Hepatocyte (in vitro differentiated cells): ENCODE results near the gene NPBWR2. TPM values are rescaled to one million over a fixed set of nuclear protein-coding genes. Genes with fewer than 3 reads are reported as not detected.

Source experiments
- DNase-seq: peaks from one replicate; pipeline ENCODE4 v3.0.0-alpha.2; 2016; ENCODE audit warnings: low spot score
- H2AFZ ChIP-seq: fragments of 200-600 bp; sonication (generic); 2 replicates; pipeline ENCODE4 v1.6.0; 2016; ENCODE audit warnings: antibody characterized with exemption, mild to moderate bottlenecking
- H3K27ac ChIP-seq: fragments of 200-600 bp; sonication (generic); 2 replicates; pipeline ENCODE4 v1.5.1; 2016; ENCODE audit warnings: mild to moderate bottlenecking
- H3K27me3 ChIP-seq: fragments of 200-600 bp; sonication (generic); 2 replicates; pipeline ENCODE4 v1.6.1; 2016
- H3K36me3 ChIP-seq: fragments of 200-600 bp; sonication (generic); replicated peaks from 2 replicates; pipeline ENCODE4 v1.5.1; 2016; ENCODE audit warnings: low read depth; ENCODE audit not compliant: insufficient read depth
- H3K4me1 ChIP-seq: fragments of 200-600 bp; sonication (generic); 2 replicates; pipeline ENCODE4 v1.5.1; 2016; ENCODE audit warnings: mild to moderate bottlenecking, moderate library complexity; ENCODE audit not compliant: insufficient read depth
- H3K4me2 ChIP-seq: fragments of 200-600 bp; sonication (generic); 2 replicates; pipeline ENCODE4 v1.6.0; 2016
- H3K4me3 ChIP-seq: fragments of 200-600 bp; sonication (generic); 2 replicates; pipeline ENCODE4 v1.5.1; 2016; ENCODE audit warnings: mild to moderate bottlenecking
- H3K79me2 ChIP-seq: fragments of 200-600 bp; sonication (generic); 2 replicates; pipeline ENCODE4 v1.6.0; 2017; ENCODE audit warnings: mild to moderate bottlenecking
- H3K9me2 ChIP-seq: fragments of 200-600 bp; sonication (generic); replicated peaks from 2 replicates; pipeline ENCODE4 v1.6.0; 2017; ENCODE audit warnings: mild to moderate bottlenecking; ENCODE audit not compliant: insufficient read depth
- H3K9me3 ChIP-seq: fragments of 200-600 bp; sonication (generic); 2 replicates; pipeline ENCODE4 v1.5.1; 2016; ENCODE audit warnings: low read depth, mild to moderate bottlenecking
- H4K20me1 ChIP-seq: fragments of 200-600 bp; sonication (generic); 2 replicates; pipeline ENCODE4 v1.6.0; 2016; ENCODE audit warnings: mild to moderate bottlenecking; ENCODE audit not compliant: insufficient read depth, poor library complexity, severe bottlenecking
- EZH2 ChIP-seq: fragments of 200-600 bp; sonication (generic); IDR thresholded peaks from 2 replicates; pipeline ENCODE4 v1.6.1; 2016; ENCODE audit warnings: antibody characterized with exemption, mild to moderate bottlenecking, borderline replicate concordance
- EZH2phosphoT487 ChIP-seq: fragments of 200-600 bp; sonication (generic); IDR thresholded peaks from one replicate; pipeline ENCODE4 v1.6.1; 2018; ENCODE audit warnings: antibody characterized with exemption, mild to moderate bottlenecking, low read depth, moderate library complexity; ENCODE audit not compliant: unreplicated experiment, severe bottlenecking
- WGBS: methylation state at CpG from one replicate; pipeline ENCODE4 v1.1.6; 2016; ENCODE audit warnings: low lambda C conversion rate; ENCODE audit errors: missing lambda C conversion rate; 5-methylcytosine and 5-hydroxymethylcytosine counted together
- polyA plus RNA-seq: library from polyadenylated mRNA; unstranded; fragments of >200 nt; fragmentation: Nextera tagmentation; extraction: Ambion mirVana; gene quantifications from 2 replicates; pipeline ENCODE4 v1.2.1, GENCODE V29; 2016
- total RNA-seq: library from RNA; depleted of rRNA; stranded (reverse); fragments of >200 nt; gene quantifications from 2 replicates; pipeline ENCODE4 v1.2.3, GENCODE V29; 2014
- TF ChIP-seq, protein P1 (sequence below): fragments of 200-600 bp; sonication (generic); IDR thresholded peaks from 2 replicates; pipeline ENCODE4 v1.5.1; 2016; ENCODE audit warnings: antibody characterized with exemption, mild to moderate bottlenecking; ENCODE audit not compliant: poor library complexity

Gene NPBWR2
- total and polyA plus RNA-seq, 2 experiments from 2014 or later: not detected

- 81% methylated on average over 12 of the region's 12 CpGs for WGBS
- peaks cover 27% of the 10 kb centered on the region for H3K4me1 ChIP-seq
- H3K4me2 ChIP-seq: no peak overlapping the region
- no peak for DNase-seq
- H3K27me3 ChIP-seq: no peaks in the 10 kb centered on the region
- H3K9me3 ChIP-seq: no peaks in the 10 kb centered on the region
- no peak overlapping the region for H3K4me3 ChIP-seq
- no peak overlapping the region for H3K27ac ChIP-seq
- TF ChIP-seq EZH2phosphoT487: no peak
- TF ChIP-seq, protein P1, sequence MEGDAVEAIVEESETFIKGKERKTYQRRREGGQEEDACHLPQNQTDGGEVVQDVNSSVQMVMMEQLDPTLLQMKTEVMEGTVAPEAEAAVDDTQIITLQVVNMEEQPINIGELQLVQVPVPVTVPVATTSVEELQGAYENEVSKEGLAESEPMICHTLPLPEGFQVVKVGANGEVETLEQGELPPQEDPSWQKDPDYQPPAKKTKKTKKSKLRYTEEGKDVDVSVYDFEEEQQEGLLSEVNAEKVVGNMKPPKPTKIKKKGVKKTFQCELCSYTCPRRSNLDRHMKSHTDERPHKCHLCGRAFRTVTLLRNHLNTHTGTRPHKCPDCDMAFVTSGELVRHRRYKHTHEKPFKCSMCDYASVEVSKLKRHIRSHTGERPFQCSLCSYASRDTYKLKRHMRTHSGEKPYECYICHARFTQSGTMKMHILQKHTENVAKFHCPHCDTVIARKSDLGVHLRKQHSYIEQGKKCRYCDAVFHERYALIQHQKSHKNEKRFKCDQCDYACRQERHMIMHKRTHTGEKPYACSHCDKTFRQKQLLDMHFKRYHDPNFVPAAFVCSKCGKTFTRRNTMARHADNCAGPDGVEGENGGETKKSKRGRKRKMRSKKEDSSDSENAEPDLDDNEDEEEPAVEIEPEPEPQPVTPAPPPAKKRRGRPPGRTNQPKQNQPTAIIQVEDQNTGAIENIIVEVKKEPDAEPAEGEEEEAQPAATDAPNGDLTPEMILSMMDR: no peak
- H3K9me2 ChIP-seq: no peaks in the 10 kb centered on the region
- H3K36me3 ChIP-seq: no peaks in the 10 kb centered on the region
- H4K20me1 ChIP-seq: no peaks in the 10 kb centered on the region
- no peak overlapping the region for H2AFZ ChIP-seq
- H3K79me2 ChIP-seq: peaks cover 3% of the 10 kb centered on the region
These were observed 48.8 kb downstream of the NPBWR2 start for GRCh38 chr20:64058536-64058935.

- Histone ChIP-seq H3K4me1 (peaks cover 27% of the 10 kb centered on the region), H3K27ac (no peak overlapping the region), H3K4me3 (no peak overlapping the region), H4K20me1 (no peaks in the 10 kb centered on the region), H3K4me2 (no peak overlapping the region), H3K36me3 (no peaks in the 10 kb centered on the region), H3K27me3 (no peaks in the 10 kb centered on the region), H3K9me2 (no peaks in the 10 kb centered on the region), H3K9me3 (no peaks in the 10 kb centered on the region), H3K79me2 (no peaks in the 10 kb centered on the region), H2AFZ (no peak overlapping the region)
- 39% methylated on average over 32 of the region's 33 CpGs for WGBS
- peak; percentile 87 for DNase-seq
- TF ChIP-seq EZH2: no peak
- TF ChIP-seq, protein P1: peak; percentile 79
These were observed 49.5 kb downstream of the NPBWR2 start for GRCh38 chr20:64057628-64058498.

DNA sequence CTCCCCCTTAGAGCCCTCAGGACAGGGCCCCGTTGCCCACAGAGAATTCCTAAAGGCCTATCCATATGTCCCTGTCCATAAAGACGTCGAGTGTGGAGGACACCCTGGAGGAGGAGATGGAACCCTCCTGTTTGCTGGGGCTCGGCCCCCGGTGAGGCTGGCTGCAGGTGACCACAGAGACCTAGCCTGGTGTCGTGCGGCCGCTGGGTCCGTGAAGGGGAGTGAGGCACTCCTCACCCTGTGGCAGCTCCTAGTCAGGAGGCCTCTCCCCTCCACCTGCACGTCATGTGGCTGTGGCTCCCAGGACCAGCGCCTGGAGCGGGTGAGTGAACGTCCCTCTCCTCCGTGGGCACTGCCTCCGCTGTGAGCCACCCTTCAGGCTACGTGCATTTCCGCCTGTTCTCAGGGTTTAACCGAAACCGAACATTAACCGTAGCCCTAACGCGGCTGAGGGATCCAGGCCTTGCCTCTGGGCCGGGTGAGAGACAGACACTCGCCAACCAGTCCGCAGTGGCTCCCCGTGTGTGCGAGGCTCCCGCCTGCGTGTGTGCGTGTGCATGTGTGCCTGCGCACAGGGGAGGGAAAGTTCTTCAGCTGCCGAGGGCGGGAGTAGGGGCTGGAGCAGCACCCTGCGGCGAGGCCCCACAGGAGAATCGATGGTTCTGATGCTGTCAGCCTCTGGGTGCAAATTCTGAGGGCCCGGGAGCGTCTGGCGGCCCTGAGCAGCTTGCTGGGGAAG lies 50.3 kb downstream of the NPBWR2 start:
- no peak overlapping the region for H3K4me2 ChIP-seq

More for the DNA sequence above, 50.3 kb downstream of the NPBWR2 start:
- H3K4me1 ChIP-seq: peaks cover 21% of the 10 kb centered on the region
- no peaks in the 10 kb centered on the region for H3K27me3 ChIP-seq
- H3K4me3 ChIP-seq: no peak overlapping the region
- H3K79me2 ChIP-seq: no peaks in the 10 kb centered on the region
- no peaks in the 10 kb centered on the region for H3K36me3 ChIP-seq
- H2AFZ ChIP-seq: no peak overlapping the region
- no peak for DNase-seq
- 78% methylated on average over 36 of the region's 39 CpGs for WGBS
- H3K9me3 ChIP-seq: no peaks in the 10 kb centered on the region
- H3K9me2 ChIP-seq: no peaks in the 10 kb centered on the region
- H3K27ac ChIP-seq: no peak overlapping the region
- TF ChIP-seq EZH2phosphoT487: no peak
- no peak for TF ChIP-seq EZH2
- TF ChIP-seq, protein P1: no peak
- no peaks in the 10 kb centered on the region for H4K20me1 ChIP-seq
